ENCODE data around the gene SLC8A1. TPM values are rescaled to one million over a fixed set of nuclear protein-coding genes. Genes with fewer than 3 reads are reported as not detected.

Gene SLC8A1
- total RNA-seq, 1 donor from 2014 or later, result 18.5 TPM

- no peak for DNase-seq (ENCODE audit: low spot score)
Observed at GRCh38 chr2:40248294-40248693, 203.6 kb downstream of the SLC8A1 start.

GRCh38 chr2:40244675-40245074, 207.2 kb downstream of the SLC8A1 start:
- no peak for DNase-seq (ENCODE audit: low spot score)

GRCh38 chr2:40244251-40244650, 207.6 kb downstream of the SLC8A1 start:
- DNase-seq (ENCODE audit: low spot score), result no peak

- no peak for DNase-seq (ENCODE audit: low spot score)
Observed at GRCh38 chr2:40243581-40244187, 208.2 kb downstream of the SLC8A1 start.

GRCh38 chr2:40242315-40242714, 209.6 kb downstream of the SLC8A1 start:
- DNase-seq (ENCODE audit: low spot score), result no peak

- DNase-seq (ENCODE audit: low spot score), result no peak
Observed at GRCh38 chr2:40240070-40240469, 211.8 kb downstream of the SLC8A1 start.

GRCh38 chr2:40230707-40231432, 221.0 kb downstream of the SLC8A1 start:
- no peak for DNase-seq (ENCODE audit: low spot score)

GRCh38 chr2:40230186-40230585, 221.7 kb downstream of the SLC8A1 start:
- DNase-seq (ENCODE audit: low spot score), result no peak

GRCh38 chr2:40228310-40228709, 223.6 kb downstream of the SLC8A1 start:
- DNase-seq (ENCODE audit: low spot score), result no peak

- no peak for DNase-seq (ENCODE audit: low spot score)
Observed at GRCh38 chr2:40227210-40227609, 224.7 kb downstream of the SLC8A1 start.

- DNase-seq (ENCODE audit: low spot score), result no peak
Observed at GRCh38 chr2:40226637-40227036, 225.3 kb downstream of the SLC8A1 start.

GRCh38 chr2:40225670-40226210, 226.2 kb downstream of the SLC8A1 start:
- no peak for DNase-seq (ENCODE audit: low spot score)

- no peak for DNase-seq (ENCODE audit: low spot score)
Observed at GRCh38 chr2:40224318-40224717, 227.6 kb downstream of the SLC8A1 start.

- DNase-seq (ENCODE audit: low spot score), result no peak
Observed at GRCh38 chr2:40220177-40220925, 231.5 kb downstream of the SLC8A1 start.

GRCh38 chr2:40219141-40219540, 232.7 kb downstream of the SLC8A1 start:
- no peak for DNase-seq (ENCODE audit: low spot score)

- no peak for DNase-seq (ENCODE audit: low spot score)
Observed at GRCh38 chr2:40218679-40219078, 233.2 kb downstream of the SLC8A1 start.

GRCh38 chr2:40213619-40214018, 238.3 kb downstream of the SLC8A1 start:
- no peak for DNase-seq (ENCODE audit: low spot score)

- DNase-seq (ENCODE audit: low spot score), result no peak
Observed at GRCh38 chr2:40213071-40213470, 238.8 kb downstream of the SLC8A1 start.

GRCh38 chr2:40210968-40211353, 240.9 kb downstream of the SLC8A1 start:
- no peak for DNase-seq (ENCODE audit: low spot score)

- no peak for DNase-seq (ENCODE audit: low spot score)
Observed at GRCh38 chr2:40210344-40210967, 241.4 kb downstream of the SLC8A1 start.

- no peak for DNase-seq (ENCODE audit: low spot score)
Observed at GRCh38 chr2:40209761-40210160, 242.1 kb downstream of the SLC8A1 start.

- DNase-seq (ENCODE audit: low spot score), result no peak
Observed at GRCh38 chr2:40208463-40208862, 243.4 kb downstream of the SLC8A1 start.

All from mesenteric fat pad (tissue), 1 donor.